T47D (cell line): Measurements from ENCODE around the gene MICALL2.

Experiments used
- DNase-seq, 2 experiments: peaks; one replicate each; pipeline versions ENCODE4 v3.0.0 to v3.0.0-alpha.2; 2011 to 2012; ENCODE audit warnings: low read depth in 1 of 2, low spot score in 1 of 2
- JUND ChIP-seq: IDR thresholded peaks from 2 replicates; pipeline ENCODE4 v1.6.1; 2012; ENCODE audit warnings: low read depth
- in situ Hi-C: cut with HindIII; loops from 2 replicates; pipeline ENCODE4 v1.10.0; 2016; ENCODE audit warnings: low sequenced_read_pairs, low pct_unique_long_range_greater_than_20kb

Gene MICALL2

DNA sequence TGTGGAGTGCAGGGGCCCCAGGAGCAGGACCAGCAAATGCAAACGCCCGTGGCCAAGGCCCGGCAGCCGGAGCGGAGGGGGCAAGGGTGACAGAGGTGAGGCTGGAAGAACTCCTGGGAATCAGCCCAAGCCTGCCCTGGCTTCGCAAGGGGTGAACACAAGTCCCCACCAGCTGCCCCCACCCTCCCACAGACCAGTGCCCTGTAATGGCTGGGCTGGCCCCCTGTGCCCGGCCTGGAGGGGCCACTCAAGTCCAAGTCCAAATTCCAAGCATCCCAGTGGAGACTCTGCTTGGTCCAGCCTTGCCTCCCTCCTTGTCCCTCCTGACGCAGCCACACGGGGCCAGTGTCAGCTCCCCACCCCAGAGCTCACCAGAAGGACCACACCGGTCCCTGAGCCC is 28.0 kb downstream of the MICALL2 start:
- no peak for DNase-seq
- in situ Hi-C loops = no loop called here
- no peak for TF ChIP-seq JUND

DNA sequence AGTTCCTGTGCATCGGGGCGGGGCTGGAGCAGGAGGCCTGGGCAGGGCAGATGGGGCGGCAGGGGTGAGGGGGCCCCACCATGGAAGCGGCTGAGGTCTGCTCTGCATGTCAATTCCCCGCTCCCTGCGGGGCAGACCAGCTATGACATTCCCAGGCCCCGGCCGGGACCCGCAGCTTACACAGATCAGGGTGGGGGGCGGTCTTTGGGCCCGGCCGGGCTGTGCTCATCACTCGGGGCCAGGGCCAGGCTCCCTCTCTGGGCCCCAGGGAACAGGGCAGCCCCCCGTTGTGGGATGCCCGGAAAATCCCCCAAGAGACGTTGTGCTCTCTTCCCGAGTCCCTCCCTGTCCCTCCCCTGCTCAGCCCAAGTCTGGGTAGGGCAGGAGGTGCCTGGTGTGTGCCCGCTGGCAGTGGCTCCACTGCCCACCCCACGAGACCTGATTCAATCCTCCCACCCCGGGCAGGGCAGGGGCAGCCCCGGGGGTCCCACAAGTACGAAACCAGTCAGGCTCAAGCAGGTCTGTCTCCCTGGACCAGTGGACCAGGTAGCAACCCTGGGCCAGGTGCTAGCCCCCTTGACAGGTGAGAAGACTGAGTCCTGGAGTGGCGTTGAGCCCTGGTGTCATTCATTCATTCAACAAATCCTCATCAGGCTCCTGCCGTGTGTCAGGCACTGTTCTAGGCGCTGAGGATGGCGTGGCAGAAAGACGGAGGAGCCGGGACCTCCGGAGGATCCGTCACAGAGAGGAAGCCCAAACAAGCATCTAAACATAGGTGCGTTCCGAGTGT is 29.0 kb downstream of the MICALL2 start:
- no peak for TF ChIP-seq JUND
- no peak for DNase-seq
- in situ Hi-C loops = no loop called here

DNA sequence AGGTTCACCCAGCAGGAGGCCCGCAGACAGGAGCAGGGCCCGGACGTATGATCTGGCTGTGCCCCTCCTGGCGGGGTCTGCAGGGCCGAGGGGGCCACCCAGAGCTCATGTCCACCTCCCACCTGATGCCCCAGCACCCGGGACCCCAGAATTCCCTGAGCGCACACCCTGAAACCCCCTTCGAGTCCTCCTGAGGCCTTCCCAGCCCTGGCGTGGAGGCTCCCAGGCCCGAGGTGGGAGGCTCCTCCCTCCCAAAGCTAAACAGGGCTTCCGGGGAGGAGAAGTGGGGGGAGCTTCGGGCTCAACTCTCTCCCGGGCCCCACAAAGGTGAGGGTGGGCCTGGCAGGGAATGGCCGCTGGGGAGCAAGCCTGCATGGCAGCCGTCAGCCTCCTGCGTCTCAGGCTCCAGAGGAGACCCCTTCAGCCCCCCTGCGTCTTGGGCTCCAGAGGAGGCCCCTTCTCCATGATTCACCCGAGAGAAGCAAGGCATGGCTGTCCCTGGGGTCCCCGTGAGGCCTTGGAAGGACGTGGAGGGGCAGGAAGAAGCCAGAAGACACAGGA is 30.2 kb downstream of the MICALL2 start:
- TF ChIP-seq JUND = no peak
- in situ Hi-C loops = no loop called here
- no peak for DNase-seq

DNA sequence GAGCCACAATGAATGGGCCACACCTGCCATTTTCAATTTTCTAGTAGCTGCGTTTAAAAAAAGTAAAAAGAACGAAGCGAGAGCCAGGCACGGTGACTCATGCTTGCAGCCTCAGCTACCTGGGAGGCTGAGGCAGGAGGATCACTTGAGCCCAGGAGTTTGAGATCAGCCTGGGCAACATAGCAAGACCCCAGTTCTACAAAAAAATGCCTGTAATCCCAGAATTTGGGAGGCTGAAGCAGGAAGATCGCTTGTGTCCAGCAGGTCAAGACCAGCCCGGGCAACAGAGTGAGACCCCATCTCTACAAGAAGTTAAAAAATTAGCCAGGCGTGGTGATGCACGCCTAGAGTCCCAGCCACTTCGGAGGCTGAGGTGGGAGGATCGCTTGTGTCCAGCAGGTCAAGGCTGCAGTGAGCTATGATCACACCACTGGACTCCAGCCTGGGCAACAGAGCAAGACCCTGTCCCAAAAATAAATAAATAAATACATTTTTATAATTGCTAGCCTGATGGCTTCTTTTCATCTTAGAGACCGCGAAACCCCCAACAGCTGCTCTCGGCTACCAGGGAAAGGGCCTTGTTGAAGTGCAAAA is 32.1 kb downstream of the MICALL2 start:
- TF ChIP-seq JUND = no peak
- no peak for DNase-seq
- in situ Hi-C loops = no loop called here

DNA sequence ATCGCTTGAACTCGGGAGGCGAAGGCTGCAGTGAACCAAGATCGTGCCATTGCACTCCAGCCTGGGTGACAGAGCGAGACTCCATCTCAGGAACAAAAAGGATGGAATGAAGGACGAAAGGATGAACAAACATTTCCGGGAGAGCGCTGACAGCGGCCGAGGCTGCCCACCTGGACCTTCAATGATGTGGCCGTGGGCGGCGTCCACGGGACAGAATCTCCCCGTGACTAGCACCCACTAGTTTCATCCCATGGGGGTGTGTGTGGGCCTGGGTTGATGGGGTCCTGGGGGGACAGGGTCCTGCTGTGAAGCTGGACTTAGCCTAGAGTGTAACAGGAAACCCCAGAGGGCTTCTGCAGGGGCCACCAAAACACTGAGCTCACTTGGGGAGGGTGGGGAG is 32.8 kb downstream of the MICALL2 start:
- in situ Hi-C loops = no loop called here
- no peak for DNase-seq
- TF ChIP-seq JUND = no peak

DNA sequence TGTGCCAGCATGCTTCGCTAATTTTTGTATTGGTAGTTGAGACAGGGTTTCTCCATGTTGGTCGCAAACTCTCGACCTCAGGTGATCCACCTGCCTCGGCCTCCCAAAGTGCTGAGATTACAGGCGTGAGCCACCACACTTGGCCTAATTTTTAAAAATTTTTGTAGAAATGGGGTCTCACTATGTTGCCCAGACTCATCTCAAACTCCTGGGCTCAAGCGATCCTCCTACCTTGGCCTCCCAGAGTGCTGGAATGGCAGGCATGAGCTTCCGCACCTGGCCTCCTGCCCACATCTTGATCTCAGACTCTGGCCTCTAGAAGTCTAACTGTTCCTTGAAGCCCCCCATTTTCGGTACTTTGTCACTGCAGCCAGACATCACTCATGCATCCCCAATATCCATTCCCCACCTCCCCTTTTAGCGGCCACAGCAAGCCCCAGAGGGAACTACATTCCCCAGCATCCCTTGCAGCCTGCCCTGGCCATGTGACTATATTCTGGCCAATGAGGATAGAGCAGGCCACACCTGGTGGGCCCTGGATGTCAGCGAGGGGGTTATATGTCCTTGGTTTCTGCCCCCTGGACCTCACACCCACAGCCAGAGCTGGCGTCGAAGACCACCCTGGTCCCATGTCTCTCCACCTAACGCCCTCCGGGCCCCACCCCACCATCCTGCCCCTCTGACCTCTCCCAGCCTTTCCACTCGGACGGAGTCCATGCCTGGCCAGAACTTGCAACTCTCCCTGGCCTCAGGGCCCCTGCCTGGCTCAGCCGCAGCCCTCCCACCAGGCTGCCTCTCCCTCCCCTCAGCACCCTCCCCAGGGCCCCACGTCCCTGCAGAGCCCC is 33.8 kb downstream of the MICALL2 start:
- DNase-seq = peak; percentile 44 to 94
- TF ChIP-seq JUND = no peak

DNA sequence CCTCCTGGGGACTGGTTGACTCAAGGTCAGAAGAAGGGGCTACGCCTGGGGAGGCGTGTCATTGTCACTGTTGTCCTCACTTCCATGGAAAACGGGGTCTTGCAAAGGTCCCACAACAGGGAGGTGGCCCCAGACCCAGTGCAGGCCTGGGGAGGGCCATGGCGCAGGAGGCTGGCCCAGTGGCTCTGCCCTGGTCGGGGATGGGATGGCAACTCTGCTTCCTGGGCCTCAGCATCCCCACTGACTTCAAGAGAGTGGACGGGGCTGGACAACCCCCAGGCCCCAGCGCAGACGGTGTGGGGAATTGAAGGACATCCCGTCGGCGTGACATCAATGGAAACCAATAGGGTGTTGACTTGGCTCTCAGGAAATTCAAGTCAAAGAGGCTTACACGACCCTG is 35.2 kb downstream of the MICALL2 start:
- TF ChIP-seq JUND = no peak
- DNase-seq = no peak
- in situ Hi-C loops = no loop called here

More for the DNA sequence above, 33.8 kb downstream of the MICALL2 start:
- in situ Hi-C loops = no loop called here

DNA sequence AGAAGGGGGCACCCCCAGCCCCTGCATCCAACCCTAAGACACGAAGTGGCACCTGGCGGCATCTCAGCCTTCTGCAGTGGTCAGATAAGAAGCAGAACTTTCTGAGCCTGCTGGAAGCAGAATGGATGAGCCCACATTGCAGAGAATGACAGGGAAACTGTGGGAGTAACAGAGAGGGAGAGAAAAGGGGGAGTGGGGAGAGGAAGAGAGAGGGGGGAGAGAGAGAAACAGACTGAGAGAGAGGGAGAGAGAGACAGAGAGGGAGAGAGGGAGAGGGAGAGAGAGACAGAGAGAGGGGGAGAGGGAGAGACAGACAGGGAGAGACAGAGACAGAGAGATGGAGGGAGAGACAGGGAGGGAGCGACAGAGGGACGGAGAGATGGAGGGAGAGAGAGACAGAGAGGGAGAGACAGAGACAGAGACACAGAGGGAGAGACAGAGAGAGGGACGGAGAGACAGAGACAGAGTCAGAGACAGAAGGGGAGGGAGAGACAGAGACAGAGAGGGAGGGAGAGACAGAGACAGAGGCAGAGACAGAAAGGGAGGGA is 35.9 kb downstream of the MICALL2 start:
- no peak for DNase-seq
- TF ChIP-seq JUND = no peak
- in situ Hi-C loops = no loop called here

DNA sequence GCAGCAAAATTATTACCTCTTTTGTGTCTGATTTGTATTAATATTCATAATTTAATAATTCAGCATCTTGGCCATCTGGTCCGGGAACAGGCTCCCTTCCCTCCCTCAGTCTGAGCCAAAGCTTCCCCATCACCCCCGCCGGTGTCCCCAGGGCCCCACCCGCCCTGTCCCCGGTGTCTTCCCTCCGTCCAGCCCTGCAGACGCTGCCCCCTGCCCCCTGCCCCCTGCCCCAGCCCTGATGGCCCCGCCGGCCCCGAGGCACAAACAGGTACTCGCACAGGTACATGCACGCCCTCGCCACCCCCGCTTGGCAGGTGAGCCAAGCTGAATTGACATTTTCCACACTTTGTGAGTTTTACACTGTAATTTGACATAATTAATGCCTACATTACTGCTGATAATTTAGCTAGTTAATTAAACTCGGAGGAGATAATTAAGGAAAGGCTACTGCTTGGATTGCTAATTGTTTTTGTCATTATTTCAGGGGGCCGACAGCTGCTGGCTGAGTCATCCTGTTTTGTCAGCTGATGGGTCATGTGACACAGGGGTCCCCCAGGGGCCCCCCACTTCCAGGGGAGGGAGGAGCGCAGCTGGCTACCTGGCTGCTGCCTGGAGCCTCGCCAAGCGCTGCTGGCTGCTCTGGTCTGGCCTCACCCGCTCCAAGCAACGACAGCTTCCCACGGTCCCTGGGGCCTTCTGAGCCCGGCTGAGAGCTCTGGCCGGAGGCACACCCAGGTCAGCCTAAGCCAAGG is 36.6 kb downstream of the MICALL2 start:
- TF ChIP-seq JUND = no peak
- DNase-seq = no peak
- in situ Hi-C loops = no loop called here

DNA sequence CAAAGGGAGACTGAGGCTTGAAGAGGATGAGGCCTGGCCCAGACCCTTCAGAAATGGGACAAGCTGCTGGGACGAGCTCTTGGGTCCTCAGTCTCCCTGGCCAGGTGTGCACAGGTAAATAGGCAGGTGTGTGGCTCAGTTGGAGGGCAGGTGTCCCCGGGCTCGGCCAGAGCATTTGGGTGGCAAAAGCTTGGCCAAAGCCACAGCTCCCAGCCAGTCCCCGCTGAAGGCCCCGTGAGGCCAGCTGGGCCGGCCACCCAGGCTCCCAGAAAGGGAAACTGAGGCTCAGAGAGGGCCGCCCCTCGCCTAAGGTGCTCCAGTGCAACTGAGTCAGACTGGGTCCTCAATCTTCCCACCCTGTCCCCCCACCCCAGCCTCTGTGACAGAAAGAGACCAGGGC is 37.3 kb downstream of the MICALL2 start:
- DNase-seq = no peak
- no peak for TF ChIP-seq JUND
- in situ Hi-C loops = no loop called here

DNA sequence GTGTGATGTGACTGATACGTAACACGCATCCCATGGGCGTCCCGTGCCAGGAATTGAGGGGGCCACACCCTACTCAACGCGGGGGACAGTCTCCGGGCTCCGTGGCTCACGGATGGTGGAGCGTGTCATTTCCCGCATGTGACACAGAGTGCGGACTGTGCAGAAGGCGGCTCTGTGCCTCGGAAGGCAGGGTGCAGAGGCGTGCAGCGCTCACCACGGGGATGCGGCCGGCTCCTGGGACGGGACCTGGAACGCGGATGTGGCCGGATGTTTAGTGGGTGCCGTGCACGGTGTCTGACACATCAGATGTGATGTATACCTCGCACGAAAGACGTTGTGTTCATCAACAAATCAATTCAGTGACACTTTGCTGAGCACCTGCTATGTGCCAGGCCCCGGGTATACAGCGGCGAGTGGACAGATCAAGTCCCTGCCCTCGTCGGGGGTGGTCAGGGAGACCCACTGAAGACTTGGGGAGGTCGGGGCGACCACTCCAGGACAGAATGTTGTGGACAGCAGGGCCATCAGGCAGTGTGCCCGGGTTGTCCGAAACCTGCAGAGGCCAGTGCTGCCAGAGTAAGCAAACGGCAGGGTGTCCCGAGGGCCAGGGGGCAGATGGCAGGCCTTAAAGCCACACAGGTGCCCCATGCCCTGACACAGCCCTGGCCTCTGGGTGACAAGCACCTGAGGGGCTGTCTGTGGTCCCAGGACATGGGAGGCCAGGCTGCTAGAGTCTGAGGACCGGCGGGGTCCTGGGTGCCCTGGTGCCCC is 38.1 kb downstream of the MICALL2 start:
- DNase-seq = no peak
- no peak for TF ChIP-seq JUND
- in situ Hi-C loops = no loop called here
